T-helper 9 cell (primary cell): ENCODE measurements around the gene RAB30.
A peak's percentile ranks its signal among the peaks of the same experiment; 100 is the strongest.

ENCODE experiments used
- DNase-seq: peaks from one replicate; pipeline ENCODE4 v3.0.0-alpha.2; 2020
- total RNA-seq, 2 donors: gene quantifications; one replicate each; lab custom pipeline; 2026; lab: John Stamatoyannopoulos, UW

The RAB30 gene, protein sequence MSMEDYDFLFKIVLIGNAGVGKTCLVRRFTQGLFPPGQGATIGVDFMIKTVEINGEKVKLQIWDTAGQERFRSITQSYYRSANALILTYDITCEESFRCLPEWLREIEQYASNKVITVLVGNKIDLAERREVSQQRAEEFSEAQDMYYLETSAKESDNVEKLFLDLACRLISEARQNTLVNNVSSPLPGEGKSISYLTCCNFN
- 15.7 to 62.5 reads per million in 2 donors for total RNA-seq

DNA sequence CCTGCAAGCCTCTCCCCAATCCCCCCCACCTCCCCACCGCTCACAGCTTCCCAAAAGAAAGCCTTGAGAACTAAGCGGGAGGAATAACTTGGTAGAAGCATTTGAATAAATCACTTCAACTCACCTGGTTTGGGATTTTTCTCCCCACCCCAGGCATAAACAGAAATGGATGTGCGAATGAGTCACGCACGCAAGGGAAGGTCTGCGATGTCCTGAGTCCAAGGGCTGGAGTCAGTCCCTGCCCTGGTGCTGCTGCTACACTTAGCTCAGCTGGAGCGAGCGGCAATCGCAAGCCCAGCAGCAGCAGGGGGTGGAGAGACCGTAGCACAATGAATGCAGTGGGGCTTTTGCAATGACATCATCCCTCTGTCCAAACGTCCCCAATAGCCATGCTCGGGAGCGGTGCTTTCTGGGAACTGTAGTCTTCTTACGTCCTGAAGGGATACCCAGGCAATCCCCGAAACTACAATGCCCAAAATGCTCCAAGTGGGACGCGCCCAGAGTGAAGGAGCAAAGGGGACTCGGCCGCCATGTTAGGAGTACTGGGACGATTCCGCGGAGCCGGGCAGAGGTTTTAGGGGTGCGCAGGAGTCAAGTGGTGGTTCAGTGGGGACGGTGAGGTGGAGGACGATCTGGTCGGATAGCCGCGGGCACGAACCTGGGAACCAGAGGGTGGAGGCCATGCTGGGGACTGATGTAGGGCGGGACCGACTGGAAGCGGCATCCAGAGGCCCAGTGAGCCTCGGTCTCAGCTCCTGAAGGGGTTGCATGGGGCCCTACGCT is at the start of gene RAB30:
Gene RAB30, minus strand, starts transcription at position 331 of the 783 bp plus-strand sequence. CDS start 74,581 bp downstream, outside the sequence.
- peak; percentile 87 for DNase-seq

DNA sequence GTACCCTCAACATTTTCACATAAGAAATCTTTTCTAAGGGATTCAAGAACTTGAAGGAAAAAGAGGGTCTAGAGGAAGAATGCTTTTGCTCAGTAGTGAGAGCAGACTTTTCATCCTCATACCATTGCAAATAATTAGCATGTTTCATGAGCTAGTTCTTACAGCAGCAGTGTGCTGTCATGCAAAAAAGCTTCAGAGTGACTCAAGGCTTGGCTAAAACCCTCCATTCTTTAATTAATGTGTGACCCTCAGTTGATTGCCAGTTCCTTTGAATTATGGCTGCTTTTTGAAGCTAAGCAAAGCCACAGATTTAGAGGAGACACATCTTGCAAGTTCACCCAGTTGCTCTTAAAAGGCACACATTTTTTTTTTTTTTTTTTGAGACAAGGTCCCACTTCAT is 48.6 kb upstream of the RAB30 start:
- DNase-seq = no peak

DNA sequence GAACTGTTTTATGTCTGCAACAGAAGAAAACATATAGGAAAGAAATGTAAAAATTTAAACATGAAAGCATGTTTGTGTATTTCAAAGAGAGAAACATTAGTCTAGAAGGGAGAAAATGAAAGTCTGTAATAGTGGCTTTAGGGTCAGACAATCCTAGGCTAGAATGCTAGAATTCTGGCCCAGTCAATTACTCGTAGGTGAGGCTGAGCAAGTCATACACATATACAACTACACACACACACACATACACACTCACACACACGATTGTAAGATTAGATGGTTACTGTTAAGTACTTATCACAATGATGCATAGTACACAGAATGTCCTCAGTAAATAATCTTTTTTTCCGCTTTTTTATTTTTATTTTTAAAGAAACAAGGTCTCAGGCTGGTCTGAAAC is 47.5 kb upstream of the RAB30 start:
- no peak for DNase-seq

DNA sequence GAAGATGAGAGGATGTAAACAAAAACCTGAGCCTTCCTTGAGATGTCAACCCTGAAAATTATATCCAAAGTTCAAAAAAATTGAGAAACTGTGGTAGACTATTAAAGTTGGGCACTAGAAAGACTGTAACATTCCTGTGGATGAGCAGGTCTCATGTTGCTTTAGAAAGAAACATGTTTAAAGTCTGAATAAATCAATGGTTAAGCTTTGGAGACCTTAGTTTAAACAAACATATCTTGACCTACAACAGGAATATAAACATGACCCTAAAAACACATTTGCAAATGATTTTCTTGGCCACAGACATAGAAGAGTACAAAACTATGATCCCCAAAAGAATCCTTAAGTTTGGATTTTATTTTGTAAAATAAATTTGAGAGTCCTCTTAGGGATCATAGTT is 47.1 kb upstream of the RAB30 start:
- DNase-seq = no peak

DNA sequence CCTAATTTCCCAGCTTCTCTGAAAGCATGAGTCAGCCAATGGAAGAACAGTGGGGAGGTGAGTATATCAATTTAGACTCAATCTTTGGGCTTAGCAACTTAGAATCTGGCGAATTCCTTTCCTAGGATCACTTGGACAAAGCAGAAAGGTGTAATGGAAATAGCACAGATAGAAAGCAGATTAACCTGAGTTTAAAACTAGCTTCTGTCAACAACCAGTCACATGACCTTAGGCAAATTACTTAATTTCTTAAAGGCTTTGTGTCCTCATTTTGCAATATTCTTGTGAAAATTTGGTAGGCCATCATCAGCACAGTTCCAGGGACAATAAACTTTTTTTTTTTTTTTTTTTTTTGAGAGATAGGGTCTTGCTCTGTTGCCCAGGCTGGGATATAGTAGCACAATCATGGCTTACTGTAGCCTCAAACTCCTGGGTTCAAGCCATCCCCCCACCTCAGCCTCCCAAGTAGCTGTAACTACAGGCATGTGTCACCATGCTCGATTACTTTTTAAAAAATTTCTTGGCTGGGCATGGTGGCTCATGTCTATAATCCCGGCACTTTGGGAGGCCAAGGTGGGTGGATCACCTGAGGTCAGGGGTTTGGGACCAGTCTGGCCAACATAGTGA is 44.4 kb upstream of the RAB30 start:
- no peak for DNase-seq

DNA sequence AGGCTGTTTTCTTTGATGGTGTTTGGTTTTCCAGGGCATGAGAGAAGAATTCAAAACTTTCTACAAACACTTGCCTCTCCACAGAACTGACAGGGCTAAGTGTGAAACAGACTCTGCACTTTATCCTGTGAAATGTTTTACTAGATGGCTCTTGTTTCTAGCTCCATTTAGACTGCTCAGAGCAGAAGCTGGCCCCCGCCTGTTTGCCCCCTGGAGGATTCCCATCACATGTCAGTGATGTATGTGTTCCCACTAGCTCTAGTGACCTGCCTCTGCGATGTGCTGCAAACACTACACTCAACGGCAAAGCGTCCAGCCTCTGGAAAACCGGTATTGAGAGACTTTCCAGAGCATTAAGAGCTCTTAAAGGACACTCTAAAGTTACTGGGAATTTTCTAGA is 43.9 kb upstream of the RAB30 start:
- DNase-seq = no peak

DNA sequence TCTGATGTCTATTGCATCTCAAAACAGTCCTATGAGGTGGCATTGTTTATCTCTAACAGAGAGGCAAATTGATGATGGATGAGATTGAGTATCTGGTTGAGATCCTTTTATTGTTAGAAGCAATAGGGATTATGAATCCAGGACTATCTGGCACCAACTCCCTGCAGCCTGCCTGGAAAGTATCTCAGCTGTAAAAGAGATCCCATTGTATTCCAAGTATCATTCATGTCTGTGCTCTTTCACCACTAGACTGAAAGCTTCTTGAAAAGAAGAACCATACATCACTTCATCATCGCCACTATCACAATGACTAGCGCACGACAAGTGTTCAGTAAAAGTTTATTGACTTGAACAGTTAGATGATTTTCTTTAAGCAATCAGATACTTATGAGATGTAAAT is 43.3 kb upstream of the RAB30 start:
- DNase-seq = no peak

DNA sequence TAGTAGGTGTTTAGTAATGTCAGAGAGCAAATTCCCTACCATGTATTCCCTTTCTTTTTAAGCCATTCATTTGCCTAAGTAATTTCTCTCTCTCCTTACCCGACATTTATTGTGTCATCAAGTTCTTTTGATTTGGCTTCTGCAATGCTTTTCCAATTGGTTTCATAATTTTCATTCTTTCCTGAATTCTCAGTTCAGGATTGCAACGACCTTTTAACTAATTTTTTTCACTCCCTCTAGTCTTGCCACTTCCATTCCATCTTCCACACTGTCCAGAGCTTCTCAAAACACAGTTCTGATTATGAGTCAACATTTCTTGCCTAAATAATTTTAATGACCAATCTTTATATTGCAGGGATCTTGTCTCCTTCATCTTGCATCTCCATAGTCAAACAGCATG is 41.2 kb upstream of the RAB30 start:
- no peak for DNase-seq

DNA sequence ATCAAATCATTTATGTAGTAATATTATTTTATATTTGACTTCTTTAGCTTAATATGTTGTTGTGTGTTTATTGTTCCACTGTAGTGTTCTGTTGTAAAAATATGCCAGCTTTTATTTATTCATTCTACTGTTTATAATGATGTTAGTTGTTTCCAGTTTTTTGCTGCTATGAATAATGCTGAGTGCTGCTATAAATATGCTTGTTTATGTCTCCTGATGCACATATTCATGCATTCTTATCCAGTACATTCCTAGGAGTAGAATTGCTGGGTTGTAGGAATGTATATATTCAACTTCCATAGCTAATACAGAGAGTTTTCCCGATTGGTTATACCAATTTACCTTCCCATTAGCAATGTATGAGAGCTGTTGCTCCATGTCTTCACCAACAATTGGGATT is 33.5 kb upstream of the RAB30 start:
- DNase-seq = no peak

DNA sequence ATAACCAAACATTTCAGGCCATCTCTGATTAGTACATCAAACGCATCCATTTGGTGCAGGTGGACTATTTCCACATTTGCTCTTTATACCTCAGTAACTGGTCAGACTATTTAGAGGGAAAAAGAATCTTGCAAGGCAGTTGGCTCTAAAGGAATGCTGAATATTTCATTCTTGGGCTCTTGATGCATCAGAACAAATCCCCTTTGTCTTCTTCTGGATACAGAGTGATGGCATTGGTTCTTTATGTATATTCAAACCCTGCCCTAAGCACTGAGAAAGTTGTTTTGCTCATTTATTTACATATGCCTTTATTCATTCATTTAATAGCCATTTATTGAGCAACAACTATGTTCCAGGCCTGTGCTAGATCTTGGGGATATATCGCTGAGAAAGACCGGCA is 31.1 kb upstream of the RAB30 start:
- DNase-seq = no peak

DNA sequence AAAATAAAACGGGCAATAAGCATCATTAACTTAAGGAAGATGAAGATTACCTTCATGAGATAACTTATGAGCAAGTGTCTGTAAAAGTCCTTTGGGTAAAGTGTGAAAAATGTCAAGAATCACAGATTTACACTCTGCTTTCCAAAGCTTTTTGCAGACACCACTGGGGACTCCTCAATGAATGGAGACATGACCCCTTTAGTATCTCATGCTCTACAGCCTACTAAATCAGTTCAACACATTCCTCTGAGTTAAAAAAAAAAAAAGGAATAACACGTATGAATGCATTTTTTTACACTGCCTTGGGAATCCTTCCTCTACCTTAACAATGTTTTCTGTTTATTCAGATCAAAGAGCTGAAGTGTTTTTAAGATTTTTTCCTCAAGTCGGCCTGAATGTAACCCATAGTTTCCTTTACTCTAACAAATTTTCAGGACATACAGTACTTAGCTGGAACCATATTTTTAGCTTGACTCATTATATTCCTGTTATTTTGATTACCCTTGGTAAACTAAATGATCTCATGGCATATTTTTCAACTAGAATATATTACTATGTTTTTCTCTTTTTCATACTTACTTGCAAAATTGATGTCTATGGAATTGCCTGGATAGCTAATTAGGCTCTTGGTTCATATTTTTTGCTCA is 25.9 kb upstream of the RAB30 start:
- DNase-seq = no peak

DNA sequence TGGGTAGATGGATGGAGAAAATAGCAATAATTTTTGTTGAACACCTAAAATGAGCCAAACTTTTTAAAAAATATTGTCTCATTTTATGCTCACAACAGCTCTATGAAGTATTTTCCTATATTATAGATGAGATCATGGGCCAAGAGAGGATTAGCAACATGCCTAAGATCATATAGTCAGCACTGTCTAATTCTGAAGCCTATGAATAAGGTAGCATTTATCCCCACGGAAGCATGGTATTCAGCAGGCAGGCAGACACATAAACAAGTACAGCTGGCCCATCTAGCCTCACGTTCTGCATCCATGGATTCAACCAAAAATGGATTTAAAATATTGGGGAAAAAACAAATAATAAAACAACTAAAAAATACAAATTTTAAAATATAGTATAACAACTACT is 21.9 kb upstream of the RAB30 start:
- DNase-seq = no peak

DNA sequence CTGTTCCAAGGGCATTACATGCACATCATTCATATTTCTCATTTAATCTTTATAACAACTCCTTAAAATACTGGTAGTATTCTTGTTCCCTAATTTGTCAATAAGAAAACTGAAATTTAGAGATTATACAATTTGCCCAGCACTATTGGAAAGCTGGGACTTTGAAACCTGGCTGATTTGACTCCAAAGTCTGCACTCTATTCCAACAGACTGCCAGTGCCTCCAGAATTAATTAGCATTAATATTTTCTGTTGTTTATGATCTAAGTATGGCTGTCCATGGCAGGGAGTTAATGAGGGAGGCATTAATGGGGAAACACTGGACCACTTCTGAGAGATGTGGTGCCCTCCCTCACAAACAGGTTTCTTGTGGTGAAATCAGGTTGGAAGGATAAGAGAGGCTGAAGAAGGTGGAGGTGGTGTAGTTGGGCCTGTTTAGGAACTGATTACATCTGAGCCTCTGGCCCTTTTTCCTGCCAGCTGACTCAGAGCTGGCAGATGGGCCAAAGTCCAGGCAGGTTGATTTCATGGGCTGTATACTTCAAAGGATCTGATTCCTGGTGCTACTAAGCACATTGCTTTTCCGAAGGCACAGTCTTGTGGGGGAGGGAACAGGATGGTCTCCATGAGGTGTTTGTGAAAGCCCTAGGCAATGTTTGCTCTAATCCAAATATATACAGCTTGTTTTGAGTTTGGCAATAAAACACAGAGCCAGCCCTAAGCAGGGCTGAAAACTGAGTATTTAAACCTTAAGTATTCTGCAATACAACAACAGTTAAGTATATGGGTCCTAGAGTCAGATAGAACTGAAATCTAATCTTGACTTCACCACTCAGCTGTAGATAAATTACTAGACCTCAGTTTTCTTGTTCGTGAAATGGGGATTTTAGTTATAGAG is 21.0 kb upstream of the RAB30 start:
- no peak for DNase-seq

DNA sequence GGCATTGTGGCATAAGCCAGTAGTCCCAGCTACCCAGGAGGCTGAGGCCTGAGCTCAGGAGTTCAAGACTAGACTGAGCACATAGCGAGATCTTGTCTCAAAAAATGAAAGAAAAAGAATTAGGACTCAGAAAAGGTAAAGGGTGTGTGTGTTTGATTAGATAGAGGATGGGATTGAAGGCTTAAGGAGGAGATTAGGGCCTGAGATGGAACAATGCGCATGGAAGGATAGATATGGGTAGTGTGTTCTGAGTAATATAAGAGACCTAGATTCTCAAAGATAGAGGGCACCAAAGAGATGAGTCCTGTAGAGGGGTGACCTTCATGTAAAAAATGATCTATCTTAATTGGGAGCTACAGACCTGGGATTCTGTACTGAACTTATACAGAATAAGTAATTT is 17.3 kb upstream of the RAB30 start:
- no peak for DNase-seq

DNA sequence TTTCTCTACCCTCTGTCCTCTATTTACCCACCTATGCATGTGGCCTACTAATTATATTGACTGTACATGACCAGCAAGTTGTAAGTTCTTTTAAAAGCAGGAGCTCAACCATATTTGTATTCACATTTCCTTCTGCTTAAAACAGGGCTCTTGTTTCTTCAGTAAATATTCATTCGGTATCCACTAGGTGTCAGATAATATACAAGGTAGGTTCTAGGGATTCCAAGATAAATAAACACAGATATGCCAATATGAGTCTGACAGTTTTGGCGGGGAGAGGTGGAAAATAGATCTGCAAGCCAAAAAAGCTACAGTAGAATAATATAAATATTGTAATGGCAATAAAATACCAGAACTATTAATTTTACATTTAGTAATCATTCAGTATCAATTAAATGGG is 15.3 kb upstream of the RAB30 start:
- no peak for DNase-seq

DNA sequence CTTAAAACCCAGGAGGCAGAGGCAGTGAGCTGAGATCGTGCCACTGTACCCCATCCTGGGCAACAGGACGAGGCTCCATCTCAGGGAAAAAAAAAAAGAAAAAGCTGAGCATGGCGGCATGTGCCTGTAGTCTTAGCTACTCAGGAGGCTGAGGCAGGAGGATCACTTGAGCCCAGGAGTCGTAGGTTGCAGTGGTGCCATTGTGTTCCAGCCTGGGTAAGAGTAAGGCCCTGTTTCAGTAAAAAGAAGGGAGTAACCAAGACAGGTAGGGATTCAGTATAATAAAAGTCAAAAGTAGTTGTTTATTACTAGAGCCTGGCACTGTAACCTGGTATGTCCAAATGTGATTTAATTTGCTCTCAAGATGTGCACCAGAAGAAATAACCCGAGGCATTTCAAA is 8.1 kb upstream of the RAB30 start:
- no peak for DNase-seq

DNA sequence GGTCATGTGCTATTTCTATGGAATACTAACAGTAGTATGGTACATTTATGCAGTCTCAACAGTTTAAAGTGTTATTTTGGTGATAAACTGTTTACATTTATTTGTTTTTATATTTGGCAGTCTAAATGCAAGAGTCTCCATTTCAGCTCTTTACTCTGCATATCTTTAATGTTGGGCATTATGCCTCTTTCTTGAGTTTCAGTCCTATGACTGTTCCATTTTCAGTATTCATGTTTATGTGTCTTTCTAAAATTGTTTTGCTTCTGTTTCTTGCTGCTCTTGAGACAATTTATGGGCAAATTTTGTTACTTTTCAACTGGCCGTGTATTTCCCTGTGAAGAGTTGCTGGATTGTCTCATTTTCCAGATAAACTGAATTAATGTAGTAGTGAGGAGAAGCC is 6.6 kb upstream of the RAB30 start:
- DNase-seq = no peak

DNA sequence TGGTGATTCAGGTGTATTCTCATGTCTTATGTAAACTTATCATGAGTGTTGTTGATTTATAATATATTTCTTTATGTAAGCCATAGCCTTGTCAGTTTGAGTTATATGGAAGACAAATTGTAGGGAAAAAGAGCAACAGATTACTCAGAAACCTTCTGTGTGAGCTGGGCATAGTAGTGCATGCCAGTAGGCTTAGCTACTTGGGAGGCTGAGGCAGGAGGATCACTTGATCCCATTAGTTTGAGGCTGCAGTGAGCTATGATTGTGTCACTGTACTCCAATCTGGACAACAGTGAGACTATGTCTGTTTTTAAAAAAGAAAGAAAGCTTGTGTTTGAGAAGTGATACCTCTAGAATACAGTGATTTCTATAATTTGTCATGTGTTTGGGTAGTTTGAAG is 2.2 kb upstream of the RAB30 start:
- no peak for DNase-seq

DNA sequence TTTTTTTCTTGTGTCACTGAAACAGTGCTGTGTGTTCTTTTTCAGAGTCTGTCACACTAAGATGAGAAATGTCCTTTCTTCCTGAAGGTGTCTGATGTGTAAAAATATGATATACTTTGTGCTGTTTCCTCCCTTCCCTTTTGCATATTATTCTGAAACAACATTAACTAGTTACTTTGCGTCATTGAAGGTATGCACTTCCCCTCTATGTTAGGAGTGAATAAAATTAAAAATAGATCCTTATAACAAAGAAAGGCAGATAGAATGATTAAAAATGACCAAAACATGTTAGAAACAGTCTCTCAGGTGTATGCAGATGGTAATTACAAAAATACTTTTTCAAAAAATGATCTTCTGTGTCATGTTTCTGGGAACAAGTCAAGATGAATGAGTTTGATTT is 1.6 kb upstream of the RAB30 start:
- DNase-seq = no peak

DNA sequence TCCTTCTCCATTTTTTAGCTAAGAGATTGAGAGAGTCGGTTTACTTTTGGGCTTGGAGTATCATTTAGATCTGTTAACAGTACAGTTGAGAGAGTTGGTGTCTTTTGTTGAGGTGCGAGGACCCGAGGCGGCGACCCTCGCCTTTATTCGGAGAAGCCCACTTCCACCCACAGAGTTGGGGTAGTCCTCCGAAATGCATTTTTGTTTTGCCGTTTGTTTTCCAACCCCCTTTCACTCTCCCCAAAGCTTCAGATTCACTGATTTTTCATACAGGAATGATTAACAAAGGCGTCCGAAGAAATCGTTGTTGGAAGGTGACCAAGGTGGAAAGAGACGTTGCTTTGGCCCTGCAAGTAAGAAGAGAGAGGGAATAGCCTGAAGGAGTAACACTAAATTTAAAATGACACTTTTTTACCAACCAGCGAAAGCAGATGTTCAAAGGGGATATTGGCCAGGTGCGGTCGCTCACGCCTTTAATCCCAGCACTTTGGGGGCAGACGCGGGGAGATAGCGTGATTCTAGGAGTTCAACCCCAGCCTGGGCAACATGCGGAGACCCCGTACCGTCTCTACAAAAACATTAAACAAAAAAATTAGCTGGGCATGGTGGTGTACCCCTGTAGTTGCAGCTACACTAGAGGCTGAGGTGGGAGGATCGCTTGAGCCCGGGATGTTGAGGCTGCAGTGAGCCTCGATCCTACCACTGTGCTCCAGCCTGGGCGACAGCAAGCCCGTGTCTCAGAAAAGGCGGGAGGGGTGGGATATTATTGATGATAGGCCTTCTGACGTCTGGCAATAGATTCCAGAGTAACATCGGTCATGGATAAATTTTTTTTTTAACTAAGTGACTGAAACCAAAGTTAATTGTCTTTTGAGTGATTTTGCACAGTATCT is 899 bp upstream of the RAB30 start:
- DNase-seq = no peak

DNA sequence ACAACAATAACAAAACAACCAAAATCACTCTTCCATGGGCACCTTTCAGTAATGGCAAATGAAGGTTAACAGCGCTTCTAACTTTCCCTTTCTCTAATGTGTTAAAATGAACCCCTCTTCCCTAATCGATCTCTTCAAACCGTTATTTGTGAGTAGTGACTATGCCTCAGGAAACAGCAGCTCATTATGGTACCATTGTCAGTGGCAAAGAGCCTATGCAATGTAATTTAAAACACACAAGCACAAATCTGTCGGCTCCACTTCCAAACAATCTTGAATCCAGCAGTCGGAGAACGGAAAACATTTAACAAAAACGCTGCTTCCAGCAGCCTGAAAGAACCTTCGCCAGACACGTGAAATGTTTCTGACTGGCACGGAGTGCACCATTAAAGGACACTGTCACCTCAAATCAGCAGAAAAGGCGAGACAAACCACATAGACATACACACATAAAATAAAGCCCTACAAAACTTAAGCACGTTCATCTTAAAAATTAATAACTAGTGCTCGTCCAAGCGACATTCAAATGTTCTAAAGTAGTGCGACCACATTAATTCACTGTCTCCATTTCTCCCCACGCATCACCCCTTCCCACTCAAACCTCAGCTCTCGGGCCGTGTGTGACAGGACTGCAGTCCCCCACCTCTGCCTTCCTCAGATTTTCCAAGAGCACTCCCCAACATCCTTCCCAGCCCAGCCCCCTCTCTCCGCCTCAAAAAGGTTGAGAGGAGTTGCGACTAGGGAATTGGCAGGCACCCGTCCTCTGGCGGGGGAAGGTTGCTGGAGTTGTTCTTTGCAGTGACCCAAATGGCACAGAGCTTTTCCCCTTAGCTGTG is 748 bp downstream of the RAB30 start:
- DNase-seq = no peak
